HTERT RPE-1 (cell line): ENCODE results near the gene LATS1.
"Not testable (repeated sequence)": the region's sequence is repeated elsewhere in the genome, so short reads cannot be mapped to it uniquely, and the experiment has no call there.

Source experiments
- in situ Hi-C: fragments of 300-500 bp; cut with MboI; formaldehyde crosslinking; loops from 4 replicates; pipeline ENCODE4 v1.14.3; 2020; ENCODE audit warnings: low sequenced_read_pairs

The LATS1 gene

DNA sequence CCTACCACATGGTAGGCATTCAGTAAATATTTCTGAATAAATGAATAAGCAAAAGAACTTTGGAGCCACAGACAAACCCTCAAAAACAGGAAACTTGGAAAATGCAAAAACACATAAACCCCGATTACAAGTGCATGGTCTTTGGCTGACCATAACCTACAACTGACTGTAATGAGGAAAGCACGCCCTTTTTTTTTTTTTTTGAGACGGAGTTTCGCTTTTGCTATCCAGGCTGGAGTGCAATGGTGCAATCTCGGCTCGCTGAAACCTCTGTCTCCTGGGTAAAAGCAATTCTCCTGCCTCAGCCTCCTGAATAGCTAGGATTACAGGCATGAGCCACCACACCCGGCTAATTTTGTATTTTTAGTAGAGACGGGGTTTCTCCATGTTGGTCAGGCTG, 11.9 kb upstream of the LATS1 start:
- in situ Hi-C loops, result no loop called here

DNA sequence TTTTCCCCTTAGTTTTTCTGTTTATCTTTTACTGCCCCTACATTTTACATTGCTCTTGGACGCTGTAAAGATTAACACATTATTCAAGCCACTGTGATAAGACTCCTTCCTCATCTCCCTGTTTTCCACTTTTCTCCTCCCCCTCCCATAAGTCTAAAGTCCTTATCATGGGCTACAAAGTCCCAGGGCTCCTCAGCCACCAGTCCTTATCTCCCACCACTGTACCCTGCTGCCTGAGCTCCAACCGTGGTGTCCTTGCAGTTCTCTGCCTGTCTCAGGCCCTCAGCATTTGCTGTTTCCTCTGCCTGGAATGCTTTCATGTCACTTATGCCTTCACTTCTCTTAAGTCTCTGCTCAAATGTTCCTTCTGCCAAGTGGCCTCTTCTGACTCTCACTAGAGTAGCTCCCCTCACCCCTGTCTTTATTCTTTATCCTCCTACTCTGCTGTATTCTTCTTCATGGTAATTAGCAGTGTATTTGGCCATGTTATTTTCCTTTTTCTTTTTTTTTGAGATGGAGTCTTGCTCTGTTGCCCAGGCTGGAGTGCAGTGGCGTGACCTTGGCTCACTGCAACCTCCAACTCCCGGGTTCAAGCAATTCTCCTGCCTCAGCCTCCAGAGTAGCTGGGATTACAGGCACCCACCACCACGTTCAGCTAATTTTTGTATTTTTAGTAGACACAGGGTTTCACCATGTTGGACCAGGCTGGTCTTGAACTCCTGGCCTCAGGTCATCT, 10.8 kb upstream of the LATS1 start:
- in situ Hi-C loops, result no loop called here

DNA sequence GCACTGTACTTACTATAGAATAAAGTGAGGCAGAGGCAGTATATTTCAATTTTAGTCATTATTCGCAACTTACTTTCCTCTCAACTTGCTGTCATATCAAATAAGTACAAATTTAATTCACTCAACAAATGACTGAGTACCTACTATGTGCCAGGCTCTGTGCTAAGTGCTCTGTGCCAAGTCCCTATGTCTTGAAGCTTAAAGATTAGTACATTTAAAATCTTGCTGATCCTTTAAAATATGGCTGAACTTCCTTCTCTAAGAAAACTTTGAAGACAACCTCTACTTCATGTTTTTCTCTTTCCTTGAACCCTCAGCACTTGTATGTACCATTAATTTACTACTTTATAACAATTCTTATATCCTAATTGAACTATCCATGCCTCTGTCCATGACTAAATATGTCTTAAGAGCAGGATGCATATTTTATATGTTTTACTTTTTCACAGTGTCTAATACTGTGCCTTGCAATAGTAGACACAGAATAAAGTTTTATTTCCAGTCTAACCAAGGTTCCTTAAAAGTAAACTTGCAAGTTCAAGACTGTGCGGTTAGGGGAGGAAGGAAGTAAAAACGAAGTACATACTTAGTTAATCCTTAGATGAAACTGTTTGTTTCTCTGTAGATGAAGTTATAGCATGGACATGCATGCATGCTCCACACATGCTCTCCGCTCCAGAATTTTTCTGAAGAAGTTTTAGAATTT, 10.0 kb upstream of the LATS1 start:
- in situ Hi-C loops, result no loop called here

DNA sequence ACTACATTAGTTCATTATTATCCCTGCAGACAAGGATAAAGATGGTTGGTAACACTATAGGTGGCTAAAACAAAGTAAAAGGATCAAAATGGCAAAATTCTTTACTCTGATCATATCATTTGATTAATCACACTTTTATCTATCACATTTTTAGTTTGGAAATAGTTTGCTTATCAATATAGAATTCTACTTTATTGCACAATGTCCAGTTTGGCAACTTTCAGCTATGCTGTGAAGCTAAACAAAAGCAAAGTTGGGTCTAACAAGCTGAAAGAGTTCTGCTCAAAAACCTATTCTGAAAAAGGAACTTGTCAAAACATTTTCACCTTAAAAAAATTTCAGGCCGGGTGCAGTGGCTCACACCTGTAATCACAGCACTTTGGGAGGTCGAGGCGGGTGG, 7.9 kb upstream of the LATS1 start:
- in situ Hi-C loops, result no loop called here

DNA sequence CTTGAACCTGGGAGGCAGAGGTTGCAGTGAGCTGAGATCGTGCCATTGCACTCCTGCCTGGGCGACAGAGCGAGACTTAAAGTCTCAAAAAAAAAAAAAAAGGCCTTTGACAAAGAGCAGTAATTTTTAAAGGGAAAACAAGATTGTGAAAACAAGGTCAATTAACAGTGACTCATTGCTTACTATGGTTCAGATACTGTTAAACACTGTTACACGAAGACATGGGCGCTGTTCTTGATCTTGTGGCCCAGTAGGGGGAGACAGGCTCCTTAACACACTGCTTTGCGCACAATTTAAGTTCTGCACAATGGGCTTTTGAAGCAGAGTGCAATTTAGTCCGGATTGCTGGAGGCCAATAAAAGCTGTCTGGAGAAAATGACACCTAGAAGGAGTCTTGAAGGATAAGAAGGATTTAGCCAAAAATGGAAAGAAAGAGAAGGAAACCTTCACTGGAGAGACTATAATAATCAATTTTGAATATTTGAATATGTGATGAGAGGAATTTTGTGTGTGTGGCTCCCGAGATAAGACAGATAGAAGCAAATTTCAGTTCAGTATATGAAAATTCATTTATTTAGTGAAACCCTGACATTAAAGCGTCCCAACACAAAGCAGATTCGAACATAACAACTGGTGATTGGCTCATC, 6.0 kb upstream of the LATS1 start:
- in situ Hi-C loops, result no loop called here

DNA sequence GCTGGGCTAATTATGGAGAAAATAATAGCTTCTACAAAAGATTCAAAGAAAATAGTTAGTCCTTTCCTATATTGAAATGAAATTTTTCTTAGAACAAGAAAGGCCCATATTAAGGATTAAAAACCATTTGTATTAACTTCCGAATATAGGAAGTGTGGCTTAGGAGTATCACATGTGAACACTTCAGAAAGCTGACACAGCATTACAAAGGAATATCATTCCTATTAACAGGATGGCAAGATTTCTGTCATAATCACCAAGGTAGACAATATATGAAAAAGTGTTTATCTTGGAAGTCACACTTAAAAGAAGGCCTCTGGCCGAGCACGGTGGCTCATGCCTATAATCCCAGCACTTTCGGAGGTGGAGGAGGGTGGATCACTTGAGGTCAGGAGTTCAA, 5.4 kb upstream of the LATS1 start:
- in situ Hi-C loops, result no loop called here

DNA sequence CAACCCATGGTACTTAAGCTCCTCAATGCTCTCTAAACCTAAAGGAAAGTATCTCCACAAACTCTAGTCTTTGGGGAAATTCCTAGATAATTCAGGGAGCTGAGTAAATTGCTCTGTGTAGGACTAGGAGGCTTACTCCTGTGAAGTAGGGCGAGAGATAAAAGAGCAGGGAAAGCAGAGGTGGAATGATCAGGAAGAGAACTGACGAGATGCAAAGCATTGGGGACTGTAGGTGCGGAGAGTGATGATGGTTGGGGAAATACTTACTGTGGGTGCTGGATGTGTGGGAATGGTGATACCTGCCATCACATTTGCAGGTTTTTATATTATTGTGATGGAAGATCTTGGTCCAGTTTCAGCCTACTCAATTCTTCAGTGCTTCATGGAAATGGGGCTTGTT, 1.6 kb upstream of the LATS1 start:
- in situ Hi-C loops, result no loop called here

DNA sequence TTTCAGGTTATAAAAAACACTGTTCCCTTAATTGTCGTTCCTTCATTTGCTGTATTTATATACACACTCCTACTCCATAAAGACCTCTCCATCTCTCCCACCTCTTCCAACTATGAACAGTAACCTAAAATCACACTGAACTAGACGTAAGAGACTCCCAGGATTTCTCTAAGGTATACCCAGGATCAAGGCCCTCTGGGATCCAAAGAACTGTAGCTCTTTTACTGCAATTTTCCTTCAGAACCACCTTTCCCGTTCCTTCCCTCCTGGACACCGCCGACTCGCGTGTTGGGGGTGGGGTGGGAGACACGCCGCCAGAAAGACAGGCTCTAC, 680 bp downstream of the LATS1 start:
- in situ Hi-C loops, result no loop called here

DNA sequence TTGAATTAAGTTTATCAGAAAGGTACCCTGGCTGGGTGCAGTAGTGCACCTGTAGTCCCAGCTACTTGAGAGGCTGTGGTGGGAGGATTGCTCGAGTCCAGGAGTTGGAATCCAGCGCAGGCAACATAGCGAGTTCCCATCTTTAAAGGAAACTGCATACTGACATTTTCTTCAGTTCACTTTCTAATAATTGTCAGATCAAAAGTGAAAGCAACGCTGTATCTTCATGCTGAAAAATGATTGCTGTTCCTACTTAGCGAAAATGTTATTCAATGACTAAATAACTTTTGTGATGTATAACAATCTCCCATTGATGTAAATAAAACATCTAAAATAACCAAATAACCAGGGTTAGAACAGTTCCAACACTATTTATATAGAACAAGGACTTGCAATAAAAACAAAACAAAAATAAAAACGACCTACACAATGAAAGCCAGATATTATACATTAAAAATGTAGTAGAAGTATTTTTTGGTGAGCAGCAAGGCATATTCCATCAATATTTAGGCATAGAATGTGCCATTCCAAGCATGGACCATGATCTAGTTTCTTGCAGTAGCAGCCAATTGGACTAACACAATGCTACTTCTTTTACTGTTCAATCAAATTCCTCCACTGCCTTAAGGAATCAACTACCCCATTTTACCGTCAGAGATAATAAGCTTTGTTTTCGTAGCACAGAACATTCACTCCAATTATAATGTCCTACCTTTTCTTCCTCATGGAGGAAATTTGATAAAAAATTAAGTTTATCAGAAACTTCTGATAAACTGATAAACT, 1.5 kb downstream of the LATS1 start:
- in situ Hi-C loops, result no loop called here

DNA sequence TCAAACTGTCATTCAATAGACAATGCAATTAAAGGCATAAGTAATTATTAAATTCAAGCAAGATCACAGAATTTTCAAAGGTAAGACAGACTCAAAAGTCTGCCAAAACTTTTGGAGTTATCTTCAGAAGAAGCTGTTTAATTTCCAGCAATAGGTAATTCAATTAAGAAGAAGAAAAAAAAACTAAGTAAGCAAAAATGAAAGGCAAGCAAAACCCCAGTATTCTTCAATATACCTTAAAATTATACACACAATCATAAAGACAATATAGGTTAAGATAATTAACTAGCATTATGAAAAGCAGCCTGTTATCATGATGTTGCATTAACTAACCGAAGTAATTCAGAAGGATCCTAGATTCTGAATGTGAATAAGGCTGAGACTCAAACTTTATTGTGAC, 3.5 kb downstream of the LATS1 start:
- in situ Hi-C loops, result no loop called here

DNA sequence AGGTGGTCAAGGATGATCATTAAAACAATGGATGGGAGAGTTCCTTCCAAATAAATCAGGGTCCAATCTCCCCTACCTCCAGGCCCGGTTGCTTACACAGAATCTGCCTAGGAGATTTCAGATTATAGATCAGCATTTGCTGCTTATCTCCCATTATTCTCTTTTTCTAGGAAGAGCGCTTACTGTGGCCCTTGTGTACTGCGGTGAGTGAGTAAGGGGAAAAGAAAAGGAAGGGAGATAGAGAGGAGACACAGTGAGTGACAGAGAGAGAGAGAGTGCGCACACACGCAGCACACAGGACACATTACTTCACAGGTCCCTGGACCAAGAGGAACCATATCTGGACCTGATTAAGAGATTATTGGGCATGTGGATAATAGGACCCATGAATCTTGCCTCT, 6.2 kb downstream of the LATS1 start:
- in situ Hi-C loops, result no loop called here

DNA sequence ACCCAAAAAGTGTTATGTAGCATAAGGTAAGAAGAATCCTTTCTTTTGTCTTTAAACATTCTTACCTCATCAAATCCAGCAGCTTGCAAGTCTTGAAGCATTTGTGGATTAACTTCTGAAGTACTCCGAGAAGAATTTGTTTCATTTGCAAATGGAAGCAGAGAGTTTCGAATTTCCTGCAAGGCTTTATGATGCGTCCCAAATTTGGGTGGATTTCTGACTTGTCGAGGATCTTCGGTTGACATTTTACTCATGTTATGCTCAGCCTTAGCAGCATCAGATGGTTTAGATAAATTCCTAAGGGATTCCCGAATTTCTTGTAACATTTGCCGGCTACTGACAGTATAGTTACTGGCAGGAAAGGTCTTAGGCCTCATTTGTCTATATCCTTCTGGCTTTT, 16.2 kb downstream of the LATS1 start:
- in situ Hi-C loops, result no loop called here

DNA sequence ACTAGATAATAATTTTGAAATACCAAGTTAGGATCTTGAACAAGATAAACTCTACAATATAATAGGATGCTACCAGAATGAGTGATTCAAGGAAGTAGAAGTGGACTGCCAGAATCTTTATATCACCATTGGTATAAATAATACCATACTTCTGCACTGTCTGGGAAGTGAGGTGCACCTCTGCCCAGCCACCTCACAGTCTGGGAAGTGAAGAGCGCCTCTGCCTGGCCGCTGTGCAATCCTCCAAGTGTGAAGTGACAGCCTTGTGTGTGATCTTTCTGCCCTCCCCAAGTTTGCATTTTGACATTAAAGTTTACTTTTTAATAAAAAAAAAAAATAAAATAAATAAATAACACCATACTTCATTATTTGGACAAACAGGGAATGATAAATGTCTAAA, 18.8 kb downstream of the LATS1 start:
- in situ Hi-C loops, result no loop called here

DNA sequence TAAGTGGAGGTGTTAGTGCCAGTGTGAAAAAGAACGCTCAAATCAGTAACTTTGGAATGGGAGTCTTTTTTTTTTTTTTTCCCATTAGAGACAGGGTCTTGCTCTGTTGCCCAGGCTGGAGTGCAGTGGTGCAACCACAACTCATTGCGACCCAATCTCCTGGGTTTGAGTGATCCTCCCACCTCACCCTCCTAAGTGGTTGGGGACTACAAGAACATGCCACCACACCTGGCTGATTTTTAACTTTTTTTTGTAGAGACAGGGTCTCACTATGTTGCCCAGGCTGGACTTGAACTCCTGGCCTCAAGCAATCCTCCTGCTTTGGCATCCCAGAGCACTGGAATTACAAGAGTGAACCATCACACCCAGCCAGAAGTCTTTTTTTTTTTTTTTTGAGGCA, 19.7 kb downstream of the LATS1 start:
- in situ Hi-C loops, result no loop called here

DNA sequence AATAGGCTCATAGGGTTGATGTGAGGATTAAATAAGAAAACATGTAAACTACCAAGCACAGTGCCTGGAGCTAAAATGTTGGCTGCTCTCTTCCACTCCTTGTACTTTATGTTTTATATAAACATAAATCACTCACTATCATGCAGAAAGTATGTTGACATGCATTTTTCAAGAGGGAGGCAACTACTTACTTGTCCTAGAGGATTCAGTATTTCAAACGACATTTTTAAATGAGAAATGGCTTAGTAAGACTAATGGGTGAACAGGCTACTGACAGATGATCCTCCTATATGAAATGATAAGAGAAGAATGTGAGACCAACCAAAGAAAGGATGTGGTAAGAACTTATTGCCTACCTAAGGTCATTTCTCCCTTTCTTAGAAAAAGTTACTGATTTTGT, 21.0 kb downstream of the LATS1 start:
- in situ Hi-C loops, result no loop called here

DNA sequence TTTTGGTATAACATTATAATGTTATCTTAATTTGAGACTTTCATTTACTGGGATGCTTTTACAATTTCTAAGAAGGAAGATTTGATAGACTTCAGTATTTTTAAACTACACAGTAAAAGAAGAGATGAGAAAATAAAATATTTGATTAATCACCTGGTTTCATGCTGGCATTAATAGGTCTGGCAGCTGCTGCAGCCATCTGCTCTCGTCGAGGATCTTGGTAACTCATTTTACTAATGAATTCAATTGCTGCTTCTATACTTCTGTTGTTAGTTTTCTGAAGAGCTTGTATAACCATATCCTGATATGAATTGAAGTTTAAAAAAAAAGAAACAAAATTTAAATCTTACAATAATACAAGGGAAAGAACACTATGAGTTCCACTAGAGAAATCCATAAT, 23.0 kb downstream of the LATS1 start:
- in situ Hi-C loops, result no loop called here

DNA sequence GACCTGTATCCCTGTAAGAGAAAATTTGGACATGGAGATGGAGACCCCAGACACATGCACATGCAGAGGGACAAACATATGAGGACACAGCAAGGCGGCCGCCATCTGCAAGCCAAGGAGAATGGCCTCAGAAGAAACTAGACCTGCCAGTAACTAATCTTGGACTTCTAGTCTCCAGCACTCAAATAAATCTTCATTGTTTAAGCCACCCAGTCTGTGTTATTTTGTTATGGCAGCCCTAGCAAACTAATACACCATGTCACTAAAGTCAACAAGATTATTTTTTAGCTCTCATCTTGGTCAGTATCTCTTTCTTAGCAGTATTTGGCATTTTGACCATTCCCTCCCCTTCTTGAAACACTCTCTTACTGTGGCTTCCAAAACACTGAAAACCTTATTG, 26.7 kb downstream of the LATS1 start:
- in situ Hi-C loops, result no loop called here

DNA sequence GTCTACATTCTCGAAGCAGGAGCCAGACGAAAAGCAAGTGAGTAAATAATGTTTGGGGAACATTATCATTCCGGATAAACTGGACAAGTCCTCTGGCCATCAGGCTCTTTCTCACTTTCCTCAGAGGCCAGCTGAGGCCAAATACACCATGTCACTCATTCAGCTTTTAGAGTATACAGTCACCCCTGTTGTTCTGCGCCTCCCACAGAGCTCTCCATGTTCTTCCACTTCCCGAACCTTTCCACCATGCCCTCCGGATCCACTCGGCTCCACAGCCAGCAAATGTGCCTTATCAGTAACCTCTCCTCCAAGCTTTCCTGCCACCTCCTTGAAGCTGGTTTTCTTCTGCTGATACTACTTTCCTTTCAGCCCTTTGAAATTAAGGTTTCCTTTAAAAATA, 31.7 kb downstream of the LATS1 start:
- in situ Hi-C loops, result no loop called here

DNA sequence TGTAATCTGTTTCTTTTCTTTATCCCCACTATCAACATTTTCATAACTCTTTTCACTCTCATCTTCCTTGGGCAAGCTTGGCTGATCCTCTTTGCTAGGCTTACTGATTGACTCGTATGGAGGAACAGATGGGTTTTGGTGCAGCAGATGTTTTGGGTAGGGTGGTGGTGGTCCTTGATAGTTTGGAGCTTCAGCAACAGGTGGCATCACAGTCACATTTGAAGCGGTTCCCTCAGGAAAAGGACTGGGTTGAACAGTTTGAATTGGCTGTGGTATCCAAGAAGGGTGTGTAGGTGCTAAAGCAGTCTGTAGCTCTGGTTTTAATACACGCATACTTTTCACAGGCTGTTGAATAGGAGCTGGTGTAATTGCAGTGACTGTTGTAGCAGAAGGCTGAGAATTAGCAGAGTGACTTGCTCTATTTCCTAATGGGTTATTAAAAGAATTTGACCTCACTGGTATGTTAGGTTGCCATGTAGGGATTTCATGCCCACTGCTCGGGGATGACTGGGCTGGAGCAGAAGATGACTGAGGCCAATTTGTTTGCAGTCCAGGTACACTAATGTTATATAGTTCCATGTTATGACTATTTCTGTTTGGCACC, 34.5 kb downstream of the LATS1 start:
- in situ Hi-C loops, result no loop called here

DNA sequence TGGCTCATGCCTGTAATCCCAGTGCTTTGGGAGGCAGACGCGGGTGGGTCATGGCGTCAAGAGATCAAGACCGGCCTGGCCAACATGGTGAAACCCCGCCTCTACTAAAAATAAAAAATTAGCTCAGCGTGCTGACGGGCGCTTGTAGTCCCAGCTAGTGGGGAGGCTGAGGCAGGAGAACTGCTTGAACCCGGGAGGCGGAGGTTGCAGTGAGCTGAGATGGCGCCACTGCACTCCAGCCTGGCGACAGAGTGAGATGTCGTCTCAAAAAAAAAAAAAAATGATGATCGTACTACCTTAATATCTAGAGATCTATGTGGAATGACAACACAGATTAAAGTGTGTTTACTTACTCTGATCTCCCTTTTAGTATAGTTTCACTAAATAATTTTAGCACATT, 36.1 kb downstream of the LATS1 start:
- in situ Hi-C loops, result not testable (repeated sequence)

DNA sequence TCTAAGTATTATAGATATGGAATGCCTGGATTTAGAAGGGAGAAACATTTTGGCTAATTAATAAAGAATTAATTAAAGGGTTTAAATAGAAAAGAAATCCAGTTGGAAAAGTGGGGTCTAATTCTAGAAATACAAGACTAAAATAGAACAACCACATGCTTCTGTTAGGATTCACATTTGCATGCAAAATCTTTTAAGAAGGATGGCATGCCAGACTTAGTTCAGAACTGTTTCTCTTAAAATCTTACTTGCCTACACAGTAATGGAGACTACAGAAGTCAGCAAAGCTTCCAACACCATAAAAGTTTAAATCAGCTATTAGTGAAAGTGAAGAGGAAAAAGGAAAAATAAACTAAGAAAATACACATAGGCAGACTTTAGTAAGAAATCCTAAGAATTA, 36.7 kb downstream of the LATS1 start:
- in situ Hi-C loops, result no loop called here
